Measurements from ENCODE around the gene RABGEF1.

DNA sequence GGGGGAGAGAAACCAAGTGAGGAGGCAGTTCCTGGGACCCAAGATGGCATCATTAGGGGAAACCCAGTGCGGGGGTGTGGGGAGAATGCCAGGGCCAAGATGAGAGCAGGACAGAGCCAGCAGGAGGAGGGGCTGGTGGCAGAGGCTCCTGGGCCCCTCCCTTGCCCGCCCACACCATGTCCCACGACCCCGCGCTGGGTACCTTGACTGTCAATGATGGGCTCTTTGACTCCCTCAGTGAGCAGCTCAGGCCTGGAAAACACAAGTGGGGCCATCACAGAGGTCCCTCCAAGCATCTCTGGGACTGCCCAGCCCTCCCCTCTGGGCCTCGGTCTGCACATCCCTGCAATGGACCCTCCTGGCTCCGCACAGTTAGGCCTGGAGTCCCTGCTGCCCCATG, 75.4 kb downstream of the RABGEF1 start:
- TF ChIP-seq POLR2A (IDR thresholded peaks at IDR 0.05) = no peak
- TF ChIP-seq, protein P1, sequence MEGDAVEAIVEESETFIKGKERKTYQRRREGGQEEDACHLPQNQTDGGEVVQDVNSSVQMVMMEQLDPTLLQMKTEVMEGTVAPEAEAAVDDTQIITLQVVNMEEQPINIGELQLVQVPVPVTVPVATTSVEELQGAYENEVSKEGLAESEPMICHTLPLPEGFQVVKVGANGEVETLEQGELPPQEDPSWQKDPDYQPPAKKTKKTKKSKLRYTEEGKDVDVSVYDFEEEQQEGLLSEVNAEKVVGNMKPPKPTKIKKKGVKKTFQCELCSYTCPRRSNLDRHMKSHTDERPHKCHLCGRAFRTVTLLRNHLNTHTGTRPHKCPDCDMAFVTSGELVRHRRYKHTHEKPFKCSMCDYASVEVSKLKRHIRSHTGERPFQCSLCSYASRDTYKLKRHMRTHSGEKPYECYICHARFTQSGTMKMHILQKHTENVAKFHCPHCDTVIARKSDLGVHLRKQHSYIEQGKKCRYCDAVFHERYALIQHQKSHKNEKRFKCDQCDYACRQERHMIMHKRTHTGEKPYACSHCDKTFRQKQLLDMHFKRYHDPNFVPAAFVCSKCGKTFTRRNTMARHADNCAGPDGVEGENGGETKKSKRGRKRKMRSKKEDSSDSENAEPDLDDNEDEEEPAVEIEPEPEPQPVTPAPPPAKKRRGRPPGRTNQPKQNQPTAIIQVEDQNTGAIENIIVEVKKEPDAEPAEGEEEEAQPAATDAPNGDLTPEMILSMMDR (IDR thresholded peaks at IDR 0.05) = no peak
- TF ChIP-seq POLR2AphosphoS5 (IDR thresholded peaks at IDR 0.05) = no peak
